Germinal center (tissue), 1 donor: ENCODE measurements around the gene TCF23.
"Not testable (repeated sequence)": the region's sequence is repeated elsewhere in the genome, so short reads cannot be mapped to it uniquely, and the experiment has no call there.

Experiments used
- DNase-seq: peaks from one replicate; pipeline ENCODE4 v3.0.0; 2012; ENCODE audit warnings: mixed read lengths, low spot score

Gene TCF23

GRCh38 chr2:27148801-27149439 lies at the start of gene TCF23:
Gene TCF23 (plus strand): TSS chr2:27149004. CDS start chr2:27149134, 130 bp downstream.
- no peak for DNase-seq

DNA sequence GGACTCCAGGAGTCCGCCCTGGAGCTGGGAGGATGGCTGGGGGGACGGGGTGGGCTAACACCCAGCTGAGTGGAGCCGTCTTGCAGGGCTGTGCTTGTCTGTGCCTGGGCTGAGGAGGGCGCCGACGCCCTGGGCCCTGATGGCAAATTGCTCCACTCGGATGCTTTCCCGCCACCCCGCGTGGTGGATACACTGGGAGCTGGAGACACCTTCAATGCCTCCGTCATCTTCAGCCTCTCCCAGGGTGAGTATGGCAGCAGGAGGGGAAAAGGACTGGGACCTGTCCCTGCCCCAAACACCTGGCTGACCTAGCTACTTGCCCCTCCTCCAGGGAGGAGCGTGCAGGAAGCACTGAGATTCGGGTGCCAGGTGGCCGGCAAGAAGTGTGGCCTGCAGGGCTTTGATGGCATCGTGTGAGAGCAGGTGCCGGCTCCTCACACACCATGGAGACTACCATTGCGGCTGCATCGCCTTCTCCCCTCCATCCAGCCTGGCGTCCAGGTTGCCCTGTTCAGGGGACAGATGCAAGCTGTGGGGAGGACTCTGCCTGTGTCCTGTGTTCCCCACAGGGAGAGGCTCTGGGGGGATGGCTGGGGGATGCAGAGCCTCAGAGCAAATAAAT lies 49.4 kb upstream of the TCF23 start:
- no peak for DNase-seq

DNA sequence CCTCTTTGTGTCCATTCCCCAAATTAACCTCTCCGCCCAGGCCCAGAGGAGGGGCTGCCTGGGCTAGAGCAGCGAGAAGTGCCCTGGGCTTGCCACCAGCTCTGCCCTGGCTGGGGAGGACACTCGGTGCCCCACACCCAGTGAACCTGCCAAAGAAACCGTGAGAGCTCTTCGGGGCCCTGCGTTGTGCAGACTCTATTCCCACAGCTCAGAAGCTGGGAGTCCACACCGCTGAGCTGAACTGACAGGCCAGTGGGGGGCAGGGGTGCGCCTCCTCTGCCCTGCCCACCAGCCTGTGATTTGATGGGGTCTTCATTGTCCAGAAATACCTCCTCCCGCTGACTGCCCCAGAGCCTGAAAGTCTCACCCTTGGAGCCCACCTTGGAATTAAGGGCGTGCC lies 48.8 kb upstream of the TCF23 start:
- DNase-seq = no peak

DNA sequence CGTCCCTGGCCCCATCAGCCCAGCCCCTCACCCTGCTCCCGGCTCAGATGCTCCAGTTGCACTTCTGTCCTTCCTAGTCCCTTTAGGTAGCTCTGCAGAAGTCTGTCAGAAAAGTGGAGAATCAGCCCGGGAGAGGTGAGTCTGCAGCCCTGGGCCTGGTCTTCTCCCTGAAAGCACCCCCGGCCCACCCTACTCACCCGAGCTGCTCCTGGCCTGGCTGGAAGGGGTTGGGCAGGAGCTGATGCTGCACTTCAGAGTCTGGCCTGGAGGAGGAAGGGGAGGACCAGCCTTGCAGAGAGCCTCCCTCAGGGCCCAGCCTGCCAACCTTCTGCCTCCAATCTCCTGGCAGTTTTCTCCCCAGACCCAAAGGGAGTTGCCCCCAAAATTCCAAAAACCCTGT lies 46.5 kb upstream of the TCF23 start:
- DNase-seq = no peak

GRCh38 chr2:27105981-27106380 lies 42.8 kb upstream of the TCF23 start:
- DNase-seq = no peak

DNA sequence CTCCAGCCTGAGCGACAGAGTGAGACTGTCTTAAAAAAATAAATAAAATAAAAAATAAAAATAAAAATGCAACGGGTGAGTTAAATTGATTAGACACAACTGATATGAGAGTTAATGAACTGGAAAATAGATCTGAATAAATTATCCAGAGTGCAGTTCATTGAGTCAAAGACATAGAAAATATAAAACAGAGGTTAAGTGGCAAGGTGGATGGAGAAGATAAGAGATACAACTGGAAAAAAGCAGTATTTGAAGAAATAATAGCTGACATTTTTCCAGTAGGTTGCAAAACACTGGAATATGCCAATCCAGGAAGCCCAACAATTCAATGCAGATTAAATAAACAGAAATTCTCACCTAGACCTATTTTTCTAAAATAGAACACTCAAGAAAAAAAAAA lies 40.6 kb upstream of the TCF23 start:
- DNase-seq = no peak

DNA sequence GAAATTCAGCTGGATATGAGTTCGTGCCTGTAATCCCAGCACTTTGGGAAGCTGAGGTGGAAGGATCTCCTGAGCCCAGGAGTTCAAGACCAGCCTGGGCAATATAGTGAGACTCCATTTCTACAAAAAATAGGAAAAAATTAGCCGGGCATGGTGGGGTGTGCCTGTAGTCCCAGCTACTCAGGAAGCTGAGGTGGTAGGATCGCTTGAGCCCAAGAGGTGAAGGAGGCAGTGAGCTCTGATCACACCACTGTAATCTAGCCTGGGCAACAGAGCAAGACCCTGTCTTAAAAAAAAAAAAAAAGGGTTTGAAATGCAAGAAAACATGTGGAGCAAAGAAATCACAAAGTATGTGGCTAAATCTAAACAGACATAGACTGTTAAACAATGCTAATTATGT lies 39.7 kb upstream of the TCF23 start:
- DNase-seq = no peak

- not testable (repeated sequence) for DNase-seq
These were observed 38.0 kb upstream of the TCF23 start for GRCh38 chr2:27110603-27111352.

DNA sequence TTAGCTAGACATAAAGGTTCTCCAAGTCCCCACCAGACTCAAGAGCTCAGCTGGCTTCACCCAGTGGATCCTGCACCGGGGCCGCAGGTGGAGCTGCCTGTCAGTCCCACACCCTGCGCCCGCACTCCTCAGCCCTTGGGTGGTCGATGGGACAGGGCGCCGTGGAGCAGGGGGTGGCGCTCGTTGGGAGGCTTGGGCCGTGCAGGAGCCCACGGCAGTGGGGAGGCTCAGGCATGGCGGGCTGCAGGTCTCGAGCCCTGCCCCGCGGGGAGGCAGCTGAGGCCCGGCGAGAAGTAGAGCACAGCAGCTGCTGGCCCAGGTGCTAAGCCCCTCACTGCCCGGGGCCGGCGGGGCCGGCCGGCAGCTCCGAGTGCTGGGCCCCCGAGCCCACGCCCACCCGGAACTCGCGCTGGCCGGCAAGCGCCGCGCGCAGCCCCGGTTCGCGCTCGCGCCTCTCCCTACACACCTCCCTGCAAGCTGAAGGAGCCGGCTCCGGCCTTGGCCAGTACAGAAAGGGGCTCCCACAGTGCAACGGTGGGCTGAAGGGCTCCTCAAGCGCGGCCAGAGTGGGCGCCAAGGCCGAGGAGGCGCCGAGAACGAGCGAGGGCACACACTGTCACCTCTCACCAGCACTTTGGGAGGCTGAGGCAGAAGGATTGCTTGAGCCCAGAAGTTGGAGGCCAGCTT lies 37.3 kb upstream of the TCF23 start:
- not testable (repeated sequence) for DNase-seq

DNA sequence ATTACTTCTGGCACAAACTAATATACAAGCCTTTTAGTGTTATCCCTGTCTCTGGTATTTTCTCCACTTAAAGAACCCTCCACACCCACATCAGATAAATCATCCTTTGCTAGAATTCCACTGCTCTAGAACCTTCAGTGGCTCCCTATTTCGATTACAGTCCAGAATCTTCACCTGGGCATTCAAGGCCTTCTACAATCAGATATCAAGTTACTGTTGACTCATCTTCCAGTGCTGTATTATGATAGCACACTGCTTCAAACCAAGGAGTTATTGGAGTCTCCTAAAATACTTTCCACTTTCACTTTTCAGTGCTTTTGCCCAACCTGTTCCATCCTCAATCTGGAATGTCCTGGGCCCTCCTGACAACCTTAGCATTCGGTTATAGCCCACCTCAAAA lies 33.3 kb upstream of the TCF23 start:
- no peak for DNase-seq

- DNase-seq = no peak
These were observed 30.7 kb upstream of the TCF23 start for GRCh38 chr2:27117995-27118524.

DNA sequence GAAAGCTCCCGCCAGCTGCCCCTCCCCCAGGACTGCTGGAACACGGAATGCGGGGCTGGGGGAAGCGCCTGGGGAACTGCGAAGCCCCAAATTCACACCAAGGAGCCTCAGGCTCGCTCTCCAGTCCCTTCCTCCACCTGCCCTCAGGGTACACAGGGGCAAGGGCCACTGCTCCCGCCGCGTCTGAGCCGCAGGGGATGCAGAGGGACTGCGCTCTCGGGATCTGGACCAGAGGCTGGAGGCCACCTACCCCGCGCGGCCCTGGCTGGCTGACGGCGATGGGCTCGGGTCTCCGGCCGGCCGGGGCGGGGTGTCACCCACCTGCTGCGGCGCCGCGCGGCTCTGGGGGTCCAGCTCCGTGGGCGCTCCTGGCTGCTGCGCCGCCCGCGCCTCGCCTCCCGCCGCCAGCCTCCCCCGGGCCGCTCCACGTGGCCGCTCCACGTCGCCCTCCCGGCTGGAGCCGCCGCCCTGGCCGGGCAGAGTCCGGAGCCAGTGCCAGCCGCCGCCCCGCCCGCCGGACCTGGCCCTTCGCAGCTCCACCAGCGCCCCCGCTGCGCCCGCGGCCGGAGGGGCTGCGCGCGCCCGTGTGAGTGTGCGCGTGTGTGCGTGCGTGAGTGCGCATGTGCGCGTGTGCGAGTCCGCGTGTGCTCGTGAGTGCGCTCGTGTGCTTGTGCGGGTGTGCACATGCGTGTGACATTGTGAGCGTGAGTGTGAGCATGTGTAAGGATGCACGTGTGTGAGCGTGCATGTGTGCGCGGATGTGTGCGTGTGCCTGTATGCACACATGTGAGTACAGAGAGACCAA lies 30.1 kb upstream of the TCF23 start, which contains the start of gene CGREF1:
CGREF1 (minus strand) TSS at position 604 of the 805 bp plus-strand sequence. CDS start 14,762 bp downstream, outside the sequence.
- peak; percentile 19 for DNase-seq

GRCh38 chr2:27119330-27119670 lies 29.5 kb upstream of the TCF23 start:
- DNase-seq = not testable (repeated sequence)

DNA sequence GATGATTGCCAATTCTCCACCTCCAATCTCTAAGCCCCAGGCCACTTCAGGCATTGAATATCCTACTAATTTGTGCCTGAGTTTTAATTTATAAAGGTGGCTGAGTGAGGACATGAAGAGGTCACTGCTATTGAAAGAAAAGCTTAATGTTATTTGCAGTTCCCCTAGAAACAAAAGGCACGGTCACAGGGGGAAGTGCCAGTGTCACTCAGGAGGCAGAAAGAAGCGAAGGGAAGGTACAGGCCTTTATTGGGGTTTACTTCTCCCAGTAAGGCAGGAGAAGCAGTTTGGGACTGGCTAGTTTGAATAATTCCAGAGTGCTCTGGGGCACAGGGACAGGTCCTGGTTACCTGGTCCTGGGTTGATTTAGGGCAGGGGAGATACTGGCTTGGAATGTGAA lies 26.9 kb upstream of the TCF23 start:
- no peak for DNase-seq

GRCh38 chr2:27122791-27123190 lies 26.0 kb upstream of the TCF23 start:
- DNase-seq = no peak

- peak; percentile 72 for DNase-seq
These were observed 25.3 kb upstream of the TCF23 start, which contains the start of gene ABHD1 for GRCh38 chr2:27123302-27124150. Gene ABHD1 (plus strand): TSS chr2:27123815. CDS start chr2:27123949, 134 bp downstream.

GRCh38 chr2:27125104-27125503 lies 23.7 kb upstream of the TCF23 start:
- no peak for DNase-seq

DNA sequence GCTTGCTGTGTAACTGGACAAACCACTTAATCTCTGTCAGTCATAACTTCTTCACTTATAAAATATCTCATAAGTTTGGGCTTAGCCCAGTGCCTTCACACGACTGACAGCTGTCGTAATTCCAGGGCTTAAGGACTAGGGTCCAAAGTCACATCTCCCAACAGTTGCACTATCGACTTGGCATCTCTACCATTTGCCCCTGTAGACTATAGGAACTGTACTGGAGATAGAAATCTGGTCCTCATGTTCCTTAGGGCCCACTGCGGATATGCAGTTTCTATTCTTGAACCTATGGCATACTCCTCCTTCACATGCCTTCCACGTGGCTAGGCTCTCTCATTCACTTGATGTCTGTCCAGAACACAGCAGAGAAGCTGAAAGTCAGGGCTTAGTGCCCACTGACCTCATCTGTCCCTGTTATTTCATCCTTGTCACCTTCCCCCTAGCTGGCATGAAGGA lies 22.5 kb upstream of the TCF23 start:
- no peak for DNase-seq

- DNase-seq = no peak
These were observed 20.7 kb upstream of the TCF23 start for GRCh38 chr2:27127883-27128667.
